ENCODE data around the gene COL6A3. TPM values are rescaled to one million over a fixed set of nuclear protein-coding genes. Genes with fewer than 3 reads are reported as not detected.

COL6A3 gene
- total RNA-seq, 1 experiment from 2014 or later = 0.81 TPM

DNA sequence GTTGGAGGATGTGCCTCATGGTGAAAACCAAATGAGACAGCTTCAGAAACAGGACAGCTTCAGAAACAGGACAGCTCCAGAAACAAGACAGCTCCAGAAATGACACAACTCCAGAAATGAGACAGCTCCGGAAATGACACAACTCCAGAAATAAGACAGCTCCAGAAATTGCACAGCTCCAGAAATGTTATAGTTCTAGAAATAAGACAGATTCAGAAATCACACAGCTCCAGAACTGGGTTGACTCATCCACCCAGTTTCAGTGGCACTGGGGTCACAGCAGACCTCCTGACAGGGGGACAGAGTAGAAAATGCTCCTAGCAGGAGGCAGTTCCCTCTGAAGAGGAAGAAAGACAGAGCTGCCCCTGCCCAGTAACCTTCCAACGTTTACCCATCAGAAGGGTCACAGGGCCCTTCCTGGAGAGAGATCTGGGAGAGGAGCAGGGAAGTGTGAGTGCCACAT lies 26.9 kb upstream of the COL6A3 start:
- no peaks in the 10 kb centered on the region for H3K36me3 Mint-ChIP-seq (ENCODE audit: insufficient read depth in 1 of 3, low read depth in 3 of 3)
- WGBS (ENCODE audit: extremely low coverage, insufficient read length, low lambda C conversion rate) = no CpG with 5 or more reads among the region's 2 CpGs

More for the DNA sequence above, 26.9 kb upstream of the COL6A3 start:
- Histone ChIP-seq H2BK15ac (ENCODE audit: low read depth, low read length) (no peak overlapping the region), H4K20me1 (ENCODE audit: control insufficient read depth, insufficient read depth, insufficient read length) (no peaks in the 10 kb centered on the region), H4K8ac (replicated peaks; ENCODE audit: insufficient read length, low read depth, low read length) (no peak overlapping the region), H3K14ac (ENCODE audit: insufficient read depth, low read length) (no peak overlapping the region), H3K4me1 (ENCODE audit: insufficient read depth, low read length) (peaks cover 3% of the 10 kb centered on the region; the same call in 1 of the 2 replicates), H2AFZ (ENCODE audit: low read length) (no peak overlapping the region), H3K79me1 (ENCODE audit: insufficient read depth, low read depth, low read length, poor library complexity, severe bottlenecking) (no peaks in the 10 kb centered on the region), H3K27me3 (ENCODE audit: insufficient read depth, low read length) (no peaks in the 10 kb centered on the region), H3K27ac (ENCODE audit: insufficient read length, low read depth, low read length) (no peak overlapping the region), H3K4ac (ENCODE audit: low read depth, low read length) (no peak overlapping the region), H3K9ac (ENCODE audit: extremely low read depth, insufficient read length, low read length) (no peak overlapping the region), H3K56ac (ENCODE audit: insufficient read length, low read depth, low read length) (no peak overlapping the region), H2AK5ac (ENCODE audit: insufficient read length, low read length) (no peak overlapping the region), H4K91ac (ENCODE audit: insufficient read length, low read depth, low read length) (no peak overlapping the region), H3K9me3 (ENCODE audit: control insufficient read depth, low read depth, low read length) (no peaks in the 10 kb centered on the region), H3K4me2 (ENCODE audit: insufficient read depth, insufficient read length, low read length) (no peak overlapping the region), H3K18ac (ENCODE audit: insufficient read length, low read depth, low read length) (no peak overlapping the region), H3K23me2 (ENCODE audit: insufficient read length, low read depth, low read length, poor library complexity, severe bottlenecking) (no peaks in the 10 kb centered on the region), H2BK12ac (ENCODE audit: insufficient read length, low read depth, low read length) (no peak overlapping the region), H2BK5ac (ENCODE audit: insufficient read length, low read length) (no peak overlapping the region), H3K79me2 (ENCODE audit: insufficient read depth, low read length) (no peaks in the 10 kb centered on the region), H2BK20ac (ENCODE audit: low read depth, low read length, poor library complexity, severe bottlenecking) (no peak overlapping the region), H3T11ph (ENCODE audit: low read length) (no peak overlapping the region), H2BK120ac (ENCODE audit: low read depth, low read length, poor library complexity, severe bottlenecking) (no peak overlapping the region), H4K5ac (ENCODE audit: insufficient read length, low read depth, low read length) (no peak overlapping the region), H3K23ac (ENCODE audit: insufficient read length, low read depth, low read length) (no peak overlapping the region)
- TF ChIP-seq, protein P1, sequence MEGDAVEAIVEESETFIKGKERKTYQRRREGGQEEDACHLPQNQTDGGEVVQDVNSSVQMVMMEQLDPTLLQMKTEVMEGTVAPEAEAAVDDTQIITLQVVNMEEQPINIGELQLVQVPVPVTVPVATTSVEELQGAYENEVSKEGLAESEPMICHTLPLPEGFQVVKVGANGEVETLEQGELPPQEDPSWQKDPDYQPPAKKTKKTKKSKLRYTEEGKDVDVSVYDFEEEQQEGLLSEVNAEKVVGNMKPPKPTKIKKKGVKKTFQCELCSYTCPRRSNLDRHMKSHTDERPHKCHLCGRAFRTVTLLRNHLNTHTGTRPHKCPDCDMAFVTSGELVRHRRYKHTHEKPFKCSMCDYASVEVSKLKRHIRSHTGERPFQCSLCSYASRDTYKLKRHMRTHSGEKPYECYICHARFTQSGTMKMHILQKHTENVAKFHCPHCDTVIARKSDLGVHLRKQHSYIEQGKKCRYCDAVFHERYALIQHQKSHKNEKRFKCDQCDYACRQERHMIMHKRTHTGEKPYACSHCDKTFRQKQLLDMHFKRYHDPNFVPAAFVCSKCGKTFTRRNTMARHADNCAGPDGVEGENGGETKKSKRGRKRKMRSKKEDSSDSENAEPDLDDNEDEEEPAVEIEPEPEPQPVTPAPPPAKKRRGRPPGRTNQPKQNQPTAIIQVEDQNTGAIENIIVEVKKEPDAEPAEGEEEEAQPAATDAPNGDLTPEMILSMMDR (conservative IDR thresholded peaks at IDR 0.05) = no peak
- peaks cover 3 to 8% of the 10 kb centered on the region in 2 experiments; a peak in 3 of 5 replicates for H3K9me3 Mint-ChIP-seq
- H3K4me3 Mint-ChIP-seq = no peak overlapping the region
- H3K27me3 Mint-ChIP-seq (ENCODE audit: low read depth) = peaks cover 23% of the 10 kb centered on the region
- no peak for DNase-seq
- H3K27ac Mint-ChIP-seq = no peak overlapping the region
- H3K4me1 Mint-ChIP-seq = peaks cover 13 to 18% of the 10 kb centered on the region in 2 experiments

Data from H9 (cell line).